Middle frontal gyrus (tissue), 1 donor: ENCODE measurements around the gene CAMTA1.
"Not testable (repeated sequence)": the region's sequence is repeated elsewhere in the genome, so short reads cannot be mapped to it uniquely, and the experiment has no call there.

ENCODE experiments used
- DNase-seq: peaks from one replicate; pipeline ENCODE4 v3.0.0-alpha.2; 2015; ENCODE audit warnings: low spot score; ENCODE audit errors: extremely low spot score

CAMTA1 gene

DNA sequence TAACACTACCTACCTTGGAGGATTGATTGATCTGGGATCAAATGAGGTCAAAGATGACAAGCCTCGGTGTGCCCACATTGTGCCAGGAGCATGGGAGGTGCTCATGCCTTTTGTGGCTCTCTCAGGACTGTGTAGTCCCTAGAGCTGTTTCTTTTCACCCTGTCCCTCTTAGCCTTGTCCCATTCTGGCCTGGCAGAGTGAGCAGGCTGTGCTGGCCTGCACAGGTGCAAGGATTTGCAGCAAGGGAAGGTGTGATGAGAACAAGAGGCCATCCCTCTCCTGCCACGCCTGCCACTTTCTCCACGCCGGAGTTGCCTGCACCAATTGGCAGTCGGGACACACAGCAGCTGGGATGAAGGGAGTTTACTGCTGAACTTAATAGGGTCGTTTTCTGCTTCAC, 575.3 kb downstream of the CAMTA1 start:
- no peak for DNase-seq

DNA sequence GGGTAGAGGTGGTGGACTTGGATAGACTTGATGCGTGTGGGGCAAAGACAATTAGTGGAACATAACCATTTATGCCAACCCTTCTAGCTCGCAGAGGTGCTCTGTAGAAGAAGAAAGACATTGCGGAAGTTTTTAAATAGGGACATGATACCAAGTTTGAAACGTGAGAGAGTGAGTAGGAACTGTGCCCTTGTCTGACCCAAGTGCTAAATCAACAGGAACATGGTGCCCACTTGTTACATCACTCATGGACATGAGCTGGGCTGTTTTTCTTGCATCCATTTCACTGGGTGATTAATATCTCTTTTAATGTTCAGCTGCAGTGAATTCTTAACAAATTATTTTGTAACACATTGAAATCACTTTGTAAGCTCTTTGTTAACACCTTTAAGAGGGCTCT, 577.7 kb downstream of the CAMTA1 start:
- no peak for DNase-seq

DNA sequence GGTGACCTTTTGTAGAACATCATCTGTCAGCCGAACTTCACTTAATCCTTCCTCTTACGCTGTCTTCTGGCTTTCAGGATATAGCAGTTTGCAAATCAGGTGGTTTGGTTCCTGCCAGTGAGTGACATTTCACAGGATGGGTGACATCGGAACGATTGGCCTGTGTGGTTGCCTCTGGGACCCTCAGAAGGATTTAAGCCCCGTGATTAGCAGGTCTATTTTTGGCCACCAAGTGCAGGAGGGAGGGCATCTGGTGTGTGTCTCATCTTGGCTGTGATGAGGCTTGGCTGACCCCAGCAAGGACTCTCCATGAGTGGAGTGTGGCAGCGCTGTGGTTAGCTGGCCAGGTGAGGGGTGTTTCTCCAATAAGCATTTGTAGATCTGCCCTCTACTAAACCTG, 578.2 kb downstream of the CAMTA1 start:
- no peak for DNase-seq

DNA sequence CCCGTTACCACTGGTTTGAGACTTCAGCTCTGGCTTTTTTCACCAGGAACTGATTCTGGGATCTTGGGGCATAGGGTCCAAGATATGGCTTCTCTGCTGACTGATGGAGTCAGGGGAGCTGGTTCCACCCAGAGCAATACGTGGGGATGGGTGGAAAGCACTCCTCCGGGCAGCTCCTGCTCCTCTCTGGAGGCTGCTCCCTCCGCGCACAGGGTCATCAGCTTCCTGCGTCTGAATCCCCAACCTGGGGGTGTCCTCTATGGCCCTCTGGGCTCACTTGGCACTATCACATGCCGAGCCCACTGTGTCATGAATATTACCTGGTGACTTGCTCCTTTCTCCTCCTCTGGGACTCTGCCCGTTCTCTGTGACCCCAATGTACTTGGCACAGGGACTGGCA, 580.5 kb downstream of the CAMTA1 start:
- no peak for DNase-seq

DNA sequence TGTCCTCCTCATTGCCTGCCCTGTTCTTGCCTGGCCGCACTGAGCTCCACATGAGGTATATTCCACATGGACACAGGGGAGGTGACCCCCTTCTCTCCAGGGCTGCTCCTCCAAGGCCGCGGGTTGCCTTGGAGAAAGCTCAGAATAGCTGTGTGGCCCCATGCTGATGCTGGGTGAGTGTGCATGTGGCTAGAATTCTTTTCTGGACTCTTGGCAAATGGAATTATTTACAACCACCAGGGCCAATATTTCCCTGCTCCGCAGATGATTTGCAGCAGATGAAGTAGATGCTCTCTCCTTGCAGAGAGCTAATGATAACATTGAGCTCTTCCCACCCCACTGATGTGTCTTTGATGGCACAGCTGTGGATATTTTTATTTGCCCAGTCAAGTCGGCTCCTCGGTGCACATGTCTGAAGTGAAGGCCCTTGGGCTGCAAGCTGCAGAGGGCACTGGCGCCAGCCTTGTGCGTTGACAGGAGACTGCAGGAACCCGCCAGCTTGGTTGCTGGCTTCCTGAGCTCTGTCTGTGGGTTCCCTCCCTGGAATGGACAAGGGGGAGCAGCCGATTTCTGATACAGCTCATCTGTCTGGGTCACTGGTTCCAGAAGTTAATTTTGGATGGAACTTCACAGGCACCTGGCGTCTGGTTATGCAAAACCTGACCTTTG, 581.2 kb downstream of the CAMTA1 start:
- no peak for DNase-seq

DNA sequence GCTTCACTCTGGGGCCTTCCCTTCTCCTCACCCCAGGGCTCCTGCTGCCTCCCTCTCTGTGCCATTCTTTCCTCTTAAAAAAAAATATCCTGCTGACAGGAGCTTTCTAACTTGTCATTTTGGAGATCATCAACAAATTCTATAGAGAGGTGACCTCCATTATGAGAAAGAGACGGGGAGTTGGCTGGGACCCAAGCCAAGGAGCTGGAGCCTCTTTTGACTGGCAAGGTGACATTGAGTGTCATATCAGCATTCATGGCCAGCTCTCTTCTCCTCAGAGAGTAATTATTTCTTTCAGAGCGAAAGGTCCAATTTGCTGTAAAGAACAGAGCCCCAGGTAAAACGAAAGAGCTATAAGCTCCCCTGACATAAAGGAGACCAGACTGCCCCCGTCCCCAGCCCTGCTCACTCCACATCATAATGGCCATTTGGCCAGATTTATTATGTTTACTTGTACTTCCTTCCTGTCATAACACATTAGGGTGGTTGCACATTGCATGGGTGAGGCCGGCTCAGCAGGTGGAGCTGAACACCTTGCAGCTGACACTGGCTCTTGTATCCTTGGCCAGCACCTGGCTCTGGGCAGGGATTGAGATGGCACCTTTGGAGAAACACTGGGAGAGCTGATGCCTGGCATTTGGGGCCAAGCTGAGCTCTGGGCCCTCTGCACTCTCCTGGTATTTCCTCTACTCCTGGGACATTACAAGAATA, 581.9 kb downstream of the CAMTA1 start:
- DNase-seq: no peak

DNA sequence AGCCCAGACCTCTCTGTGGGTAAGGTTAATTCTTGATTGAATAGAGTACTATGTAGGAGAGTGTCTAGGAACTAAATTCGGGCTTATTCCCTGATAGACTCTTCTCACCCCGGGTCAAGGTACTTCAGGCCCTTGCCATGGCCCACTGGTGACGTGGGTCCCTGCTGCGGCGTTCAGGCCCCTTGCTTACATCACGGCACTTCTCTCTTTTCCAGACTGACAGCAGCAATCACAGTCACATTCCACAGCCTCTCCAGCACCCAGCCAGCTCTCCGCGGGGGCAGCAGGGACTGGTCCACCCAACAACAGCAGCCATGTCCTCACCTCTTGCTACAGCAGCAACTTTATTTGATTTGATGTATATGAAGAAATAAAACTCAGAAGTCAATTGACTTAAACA, 584.6 kb downstream of the CAMTA1 start:
- DNase-seq: no peak

DNA sequence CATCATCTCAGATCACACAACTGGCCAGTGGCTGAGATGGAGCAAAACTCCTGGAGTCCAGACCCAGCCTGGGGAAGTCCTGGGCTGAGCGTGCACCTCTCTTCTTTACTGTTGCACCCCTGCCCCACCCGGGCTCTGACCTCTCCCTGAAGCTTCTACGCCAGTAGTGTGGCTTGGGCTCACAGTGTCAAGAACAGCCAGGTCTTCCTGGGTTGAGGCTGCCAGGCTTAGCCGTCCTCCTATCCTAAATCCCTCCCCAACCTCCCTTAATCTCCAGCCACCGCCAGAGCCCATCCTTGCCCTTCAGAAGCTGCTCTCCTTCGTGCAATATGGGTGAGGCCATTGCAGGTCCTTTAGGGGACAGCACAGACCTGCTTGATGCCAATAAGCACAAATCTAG, 586.7 kb downstream of the CAMTA1 start:
- no peak for DNase-seq

DNA sequence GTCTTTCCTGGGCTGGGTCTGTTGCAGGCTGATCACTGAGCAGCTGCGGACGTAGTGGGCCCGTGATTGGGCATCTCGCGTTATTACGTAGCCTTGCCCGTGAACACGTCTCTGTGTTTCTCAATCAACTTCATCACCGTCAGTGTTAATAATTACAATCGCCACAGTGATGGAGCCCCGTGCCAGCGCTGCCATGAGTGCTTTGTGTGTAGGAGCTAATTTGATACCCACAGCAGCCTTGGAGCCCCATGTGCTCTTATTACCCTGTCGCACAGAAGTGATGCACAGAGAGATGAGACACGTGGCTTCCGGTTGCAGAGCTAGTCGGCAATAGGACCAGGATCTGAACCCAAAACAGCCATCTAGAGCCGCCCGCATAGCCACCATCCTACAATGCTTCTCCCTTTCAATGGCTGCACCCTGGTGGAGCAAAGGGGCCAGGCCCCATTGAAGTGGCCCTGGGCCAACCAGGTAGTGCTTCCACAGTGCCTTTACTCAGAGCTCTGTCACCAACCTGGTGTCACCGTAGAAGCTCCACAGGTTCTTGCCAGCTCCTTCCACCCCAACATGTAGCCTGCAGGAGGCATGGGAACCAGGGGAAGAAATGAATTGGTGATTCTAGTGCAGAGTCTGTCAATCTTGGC, 587.3 kb downstream of the CAMTA1 start:
- no peak for DNase-seq

DNA sequence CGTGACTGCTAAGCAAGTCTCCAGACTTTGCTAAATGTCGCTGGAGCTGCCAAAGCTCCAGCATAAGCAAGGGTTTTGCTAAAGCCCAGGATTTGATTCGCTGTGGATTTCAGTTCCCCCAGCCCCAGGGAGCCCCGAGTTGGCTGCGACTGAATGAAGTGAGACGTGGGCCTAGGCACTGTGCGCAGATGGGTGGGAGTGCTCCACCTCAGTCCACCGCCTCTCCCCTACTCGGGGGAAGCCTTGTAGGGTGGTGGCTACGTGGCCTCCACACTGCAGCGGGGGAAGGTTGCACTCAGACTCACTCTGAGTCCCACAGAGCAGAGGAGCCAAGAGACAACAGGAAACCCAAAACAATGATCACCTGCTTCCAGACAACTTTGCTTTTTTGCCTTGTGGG, 588.0 kb downstream of the CAMTA1 start:
- no peak for DNase-seq

DNA sequence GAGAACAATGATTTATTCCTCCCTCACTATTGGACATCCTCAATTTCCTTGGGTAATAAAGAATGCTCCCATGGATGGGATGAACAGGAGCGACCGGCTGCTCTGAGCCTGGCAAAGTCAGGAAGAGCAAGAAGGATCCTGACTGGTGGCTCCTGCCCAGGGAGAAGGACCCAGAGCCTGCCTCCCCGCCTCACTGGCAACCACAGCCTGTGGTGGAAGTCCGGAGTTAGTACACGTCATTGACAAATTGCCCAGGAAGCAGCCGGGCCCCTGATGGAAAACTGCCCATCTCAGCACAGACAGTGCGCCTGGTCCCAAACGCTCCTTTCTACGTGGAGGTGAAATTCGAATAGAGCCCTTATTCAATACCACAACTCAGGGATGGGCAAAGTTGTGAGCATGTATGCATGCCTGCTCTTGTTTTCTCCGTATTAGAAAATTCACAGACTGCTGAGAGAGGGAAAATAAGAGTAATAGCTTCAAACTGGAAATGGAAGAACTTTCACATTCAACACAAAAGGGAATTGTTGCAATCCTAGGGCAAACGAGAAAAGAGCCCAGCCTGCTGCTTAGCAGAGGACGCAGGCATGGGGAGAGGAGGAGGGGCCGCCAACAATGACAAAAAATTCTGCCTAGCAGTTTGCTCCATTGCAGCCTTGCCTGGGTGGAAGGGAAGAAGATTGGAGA, 588.8 kb downstream of the CAMTA1 start:
- DNase-seq: no peak

DNA sequence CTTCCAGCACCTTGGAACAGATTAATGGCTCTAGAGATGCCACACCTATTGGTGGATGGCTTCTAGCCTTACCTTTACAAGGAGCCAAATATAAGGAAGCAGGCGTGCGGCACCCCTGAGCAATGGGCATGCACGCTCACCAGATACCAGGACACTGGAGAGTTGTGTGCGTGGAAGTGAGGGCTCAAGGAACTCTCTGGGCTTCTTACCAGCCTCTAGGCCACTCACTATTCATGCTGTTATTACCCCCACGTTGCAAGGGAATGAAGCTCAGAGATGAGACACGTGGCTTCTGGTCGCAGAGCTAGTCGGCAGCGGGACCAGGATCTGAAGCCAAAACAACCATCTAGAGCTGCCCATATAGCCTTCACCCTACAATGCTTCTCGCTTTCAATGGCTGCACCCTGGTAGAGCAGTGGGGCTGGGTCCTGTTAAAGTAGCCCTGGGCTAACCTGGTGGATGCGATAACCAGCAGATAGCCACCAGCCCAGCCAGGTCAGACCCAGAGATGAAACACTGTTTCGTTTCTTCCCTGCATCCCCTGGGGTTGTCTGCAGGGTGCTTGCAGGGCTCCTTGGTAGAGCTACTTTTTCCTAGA, 589.4 kb downstream of the CAMTA1 start:
- no peak for DNase-seq

DNA sequence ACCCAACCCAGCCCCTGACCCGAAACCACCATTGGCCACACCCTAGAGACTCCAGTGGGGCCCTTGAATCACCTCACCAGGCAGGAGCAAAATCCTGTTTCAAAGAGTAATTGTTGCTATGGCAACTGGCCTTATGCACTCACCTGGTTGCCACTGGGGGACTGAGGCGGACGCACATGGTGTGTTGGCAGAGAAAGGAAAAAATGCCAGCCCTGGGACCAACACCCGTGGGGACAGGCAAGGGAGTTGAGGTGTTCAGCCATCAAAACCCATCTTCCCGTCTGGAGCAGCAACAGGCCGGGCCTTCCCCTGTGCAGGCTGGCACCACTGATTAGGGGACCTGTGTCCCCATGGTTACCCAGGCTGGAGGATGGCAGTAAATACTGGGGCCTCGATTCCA, 590.1 kb downstream of the CAMTA1 start:
- no peak for DNase-seq

DNA sequence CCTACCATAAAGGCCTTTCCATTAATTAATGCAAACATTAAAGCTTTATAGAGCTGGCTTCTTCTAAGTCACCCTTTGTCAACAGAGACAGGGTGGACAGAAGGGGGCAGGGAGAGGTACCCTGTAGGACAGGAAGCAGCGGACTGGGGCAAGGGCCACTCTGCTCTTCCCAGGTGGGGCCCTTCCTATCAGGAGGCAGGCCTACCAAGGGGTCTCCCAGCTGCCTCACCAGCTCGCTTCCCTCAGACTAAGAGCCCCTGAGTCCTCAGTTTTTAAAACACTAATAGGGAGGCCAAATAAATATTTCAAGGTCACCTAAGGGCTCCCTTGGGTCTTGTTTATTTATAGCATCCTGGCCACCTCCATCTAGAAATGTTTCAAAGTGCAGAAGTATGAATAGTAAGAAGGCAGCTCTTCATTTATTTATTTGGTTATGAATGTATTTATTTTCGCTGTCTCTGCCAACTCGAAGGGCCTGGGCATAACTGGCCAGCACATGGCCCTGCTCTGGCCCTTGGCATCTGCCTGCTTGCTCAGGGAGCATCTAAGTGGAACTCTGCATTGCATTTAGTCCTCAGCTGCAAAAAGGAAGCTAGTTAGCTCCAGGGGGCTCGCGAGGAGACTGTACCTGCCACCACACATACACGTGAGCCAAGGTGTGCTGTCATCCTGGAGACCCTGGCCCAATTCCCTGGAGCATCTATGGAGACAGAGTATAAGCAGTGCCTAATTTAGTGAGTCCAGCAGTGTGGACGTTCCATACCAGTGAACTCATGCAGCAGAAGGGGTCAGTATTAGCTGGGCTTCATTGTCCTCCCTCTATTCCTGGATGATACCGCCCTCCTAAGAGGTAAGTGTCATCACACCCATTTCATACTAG, 590.8 kb downstream of the CAMTA1 start:
- no peak for DNase-seq

DNA sequence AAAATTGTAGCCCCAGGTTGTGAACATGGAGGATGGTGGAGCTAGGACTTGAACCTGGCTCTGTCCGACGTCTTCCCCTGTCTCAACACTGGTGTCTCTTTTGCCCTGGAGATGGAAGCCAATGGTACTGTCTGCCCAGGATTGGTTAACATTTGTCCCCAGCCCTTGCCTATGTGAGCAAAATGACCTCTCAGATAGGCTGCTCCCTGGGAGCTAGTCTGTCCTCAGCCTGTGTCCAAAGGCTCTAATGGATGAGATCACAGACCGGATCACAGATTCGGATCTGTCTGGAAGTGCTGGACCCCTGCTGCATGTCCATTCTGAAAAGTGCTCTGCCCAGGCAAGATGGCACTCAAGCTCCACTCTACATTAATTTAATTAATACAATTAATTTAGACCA, 591.4 kb downstream of the CAMTA1 start:
- DNase-seq: no peak

DNA sequence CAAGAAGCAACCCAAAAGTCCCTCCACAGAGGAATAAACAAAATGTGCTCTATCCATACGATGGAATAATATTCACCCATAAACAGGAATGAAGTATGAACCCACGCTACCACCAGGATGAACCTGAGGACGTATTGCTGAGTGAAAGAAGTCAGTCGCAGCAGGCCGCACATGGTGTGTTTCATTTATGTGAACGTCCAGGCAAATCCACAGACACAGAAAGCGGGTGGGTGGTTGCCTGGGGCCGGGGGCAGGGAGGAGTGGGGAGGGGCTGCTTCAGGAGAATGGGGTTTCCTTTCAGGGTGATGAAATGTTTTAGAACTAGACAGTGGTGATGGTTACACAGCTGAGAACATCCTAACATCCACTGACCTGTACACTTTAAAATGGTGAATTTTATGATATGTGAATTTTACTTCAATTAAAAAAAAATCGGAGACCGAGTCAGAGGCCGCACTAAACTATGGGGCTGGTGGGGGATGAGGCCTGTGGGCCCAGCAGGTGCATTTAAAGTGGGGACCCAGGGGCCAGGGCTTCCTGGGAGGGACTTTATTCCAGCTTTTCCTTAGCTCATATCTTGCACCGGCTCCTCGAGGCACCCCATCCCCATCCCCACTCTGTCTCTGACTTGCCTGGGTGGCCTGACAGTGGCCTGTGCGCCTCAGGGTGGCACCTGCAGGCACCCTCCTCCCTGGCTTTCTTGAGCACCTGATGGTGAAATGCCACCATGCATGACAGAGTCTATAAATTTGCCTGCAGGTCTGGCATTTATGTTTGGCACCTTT, 593.3 kb downstream of the CAMTA1 start:
- DNase-seq: no peak

DNA sequence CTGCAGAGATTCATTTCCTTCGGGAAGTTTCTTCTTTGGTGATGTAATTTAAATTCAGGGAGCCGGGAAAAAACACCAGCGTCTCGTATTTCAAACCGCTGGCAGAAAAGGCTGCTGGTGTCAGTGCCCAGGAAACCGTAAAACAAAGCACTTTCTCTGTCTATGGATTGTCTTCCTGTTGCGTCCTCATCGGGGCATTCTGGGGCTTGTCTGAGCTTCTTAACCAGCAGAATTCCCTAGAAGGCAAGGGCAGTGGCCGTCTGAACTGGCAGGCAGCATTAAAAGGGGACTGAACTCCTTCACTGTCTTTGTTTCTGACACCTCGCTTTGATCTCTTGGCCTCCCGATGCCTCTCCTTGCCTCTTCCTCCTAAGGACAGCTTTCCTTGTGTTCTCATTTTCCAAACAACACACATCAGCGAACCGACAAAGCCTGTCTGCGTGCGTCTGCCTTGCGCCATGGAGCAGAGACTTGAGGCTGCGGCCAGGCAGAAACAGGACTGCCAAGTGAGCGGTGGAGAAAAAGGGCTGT, 594.3 kb downstream of the CAMTA1 start:
- DNase-seq: no peak

DNA sequence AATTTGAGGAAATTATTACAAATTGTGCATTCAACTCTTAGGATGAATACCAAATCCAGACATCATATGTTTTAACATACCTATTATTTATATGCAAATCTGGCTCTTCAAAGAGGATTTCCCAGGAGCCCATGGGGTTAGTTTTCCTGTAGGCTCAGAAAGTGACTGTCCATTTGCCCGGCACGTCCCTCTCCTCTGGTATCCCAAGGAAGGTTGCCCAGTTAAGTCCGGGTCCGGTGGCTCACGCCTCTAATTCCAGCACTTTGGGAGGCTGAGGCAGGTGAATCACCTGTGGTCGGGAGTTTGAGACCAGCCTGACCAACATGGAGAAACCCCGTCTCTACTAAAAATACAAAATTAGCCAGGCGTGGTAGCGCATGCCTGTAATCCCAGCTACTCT, 594.8 kb downstream of the CAMTA1 start:
- DNase-seq: not testable (repeated sequence)

DNA sequence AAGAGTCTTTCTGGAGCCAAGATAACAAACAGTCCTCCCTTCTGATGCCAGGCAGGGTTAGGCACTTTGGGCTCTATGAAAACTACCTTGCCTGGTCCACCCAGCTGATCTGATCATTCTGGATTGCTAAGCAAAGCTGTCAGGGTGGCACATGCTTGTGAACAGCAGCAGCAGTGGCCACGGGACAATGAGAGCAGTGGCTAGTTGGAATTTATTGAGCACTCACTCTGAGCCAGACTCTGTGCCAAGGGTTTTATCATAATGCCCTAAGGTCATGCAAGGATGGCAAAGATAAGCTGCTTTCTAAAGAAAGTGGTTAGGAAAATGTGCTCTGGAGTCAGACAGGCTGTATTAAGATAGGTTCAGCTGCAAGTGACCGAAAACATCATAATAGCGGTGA, 595.5 kb downstream of the CAMTA1 start:
- no peak for DNase-seq

DNA sequence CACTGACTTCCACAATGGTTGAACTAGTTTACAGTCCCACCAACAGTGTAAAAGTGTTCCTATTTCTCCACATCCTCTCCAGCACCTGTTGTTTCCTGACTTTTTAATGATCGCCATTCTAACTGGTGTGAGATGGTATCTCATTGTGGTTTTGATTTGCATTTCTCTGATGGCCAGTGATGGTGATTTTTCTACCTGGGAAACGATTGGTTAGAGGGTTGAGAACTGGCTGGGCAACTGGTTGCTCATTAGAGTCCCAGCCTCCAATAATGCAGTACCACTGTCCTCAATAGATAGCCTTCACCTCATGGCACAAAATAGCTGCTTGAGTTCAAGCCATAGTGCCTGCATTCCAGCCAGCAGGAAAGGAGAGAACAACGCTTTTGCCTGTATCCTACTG, 596.5 kb downstream of the CAMTA1 start:
- not testable (repeated sequence) for DNase-seq
